ENCODE results near the gene NUDT16L1. TPM values are rescaled to one million over a fixed set of nuclear protein-coding genes. Genes with fewer than 3 reads are reported as not detected.

NUDT16L1 gene
- total and polyA plus RNA-seq, 9 of the 15 experiments (the other 6 are each of a cell fraction or from before 2014, with no cell fraction given), result 1.4 to 37.6 (median 13.7) TPM

DNA sequence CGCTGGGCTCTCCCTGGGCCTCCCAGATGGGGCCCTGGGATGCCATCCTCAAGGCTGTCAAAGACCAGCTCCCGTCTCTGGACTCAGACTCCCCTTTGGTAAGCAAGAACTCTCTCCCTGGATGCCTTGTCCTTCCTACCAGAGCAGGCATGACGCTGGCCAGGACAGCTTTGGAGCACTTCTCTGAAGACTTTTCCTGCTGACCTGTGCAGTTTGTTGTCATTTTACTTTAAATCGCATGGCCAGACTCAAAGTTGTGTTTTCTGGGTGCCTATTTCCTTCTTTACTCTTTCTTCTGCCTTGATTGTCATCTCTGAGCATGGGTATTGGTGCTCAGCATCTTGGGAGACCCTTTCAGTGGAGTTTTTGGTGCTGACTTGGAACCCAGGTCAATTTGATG, 43.2 kb downstream of the NUDT16L1 start:
- ATAC-seq (no peak), FAIRE-seq (no peak), DNase-seq (ENCODE audit: extremely low read depth in 1 of 4, low spot score in 3 of 4) (no peak)
- Histone ChIP-seq H3K4me1 (replicated peaks in 1 of 2; ENCODE audit: control insufficient read depth in 2 of 2, insufficient read depth in 2 of 2, low read length in 2 of 2) (peaks cover 0 to 22% of the 10 kb centered on the region in 2 experiments; a peak in 3 of 5 replicates), H3K27ac (ENCODE audit: extremely low read depth, low read depth, low read length) (no peak overlapping the region), H3K9me3 (replicated peaks; ENCODE audit: control insufficient read depth, insufficient read depth, low read depth, low read length) (no peaks in the 10 kb centered on the region), H3K36me3 (ENCODE audit: control insufficient read depth, insufficient read depth, low read length) (peaks cover 2% of the 10 kb centered on the region; the same call in 1 of the 3 replicates), H2AFZ (ENCODE audit: low read depth, low read length) (no peak overlapping the region), H3K4me2 (ENCODE audit: insufficient read depth, low read length) (no peak overlapping the region), H3K27me3 (ENCODE audit: control insufficient read depth in 2 of 2, insufficient read depth in 2 of 2, low read length in 2 of 2) (no peaks in the 10 kb centered on the region), H3K79me2 (ENCODE audit: control insufficient read depth, insufficient read depth, low read length) (peaks cover 23% of the 10 kb centered on the region), H4K20me1 (replicated peaks; ENCODE audit: control insufficient read depth, insufficient read depth, low read length) (no peaks in the 10 kb centered on the region), H3K9ac (ENCODE audit: insufficient read depth in 1 of 2, low read depth in 2 of 2, low read length in 2 of 2) (peak overlapping the region in 1 of 2 experiments; percentile 36; a peak in 1 of 4 replicates), H3K9me1 (ENCODE audit: control insufficient read depth, insufficient read depth, low read length) (no peaks in the 10 kb centered on the region), H3K4me3 (no peak overlapping the region)
- ChIA-PET CTCF (ENCODE audit: low intra/inter-chr PET ratio) (no interaction called here), POLR2A (interaction anchor here (0.6 to 0.7 kb wide), 2 partner anchors 11 to 19 kb away, joined by 3 to 5 read pairs; no protein-coding TSS in a partner anchor)
- no TSS peak for BruUV-seq (replicated peaks)
- 45% methylated on average over 4 of the region's 4 CpGs for WGBS (ENCODE audit: insufficient coverage, low coverage, missing lambda C conversion rate)
- TF ChIP-seq ZNF695 (CRISPR knock-in tag; IDR thresholded peaks at IDR 0.05) (no peak), C11orf30 (IDR thresholded peaks at IDR 0.05; ENCODE audit: low read depth) (peak; percentile 20; the same call in 1 of the 2 replicates), NFE2 (IDR thresholded peaks at IDR 0.05; ENCODE audit: low read depth) (no peak), ZNF316 (IDR thresholded peaks at IDR 0.05) (peak; percentile 67), SRSF3 (IDR thresholded peaks at IDR 0.05; ENCODE audit: insufficient read depth, low read length) (no peak), PREB (CRISPR knock-in tag; IDR thresholded peaks at IDR 0.05) (no peak)
- TF ChIP-seq, protein P1, sequence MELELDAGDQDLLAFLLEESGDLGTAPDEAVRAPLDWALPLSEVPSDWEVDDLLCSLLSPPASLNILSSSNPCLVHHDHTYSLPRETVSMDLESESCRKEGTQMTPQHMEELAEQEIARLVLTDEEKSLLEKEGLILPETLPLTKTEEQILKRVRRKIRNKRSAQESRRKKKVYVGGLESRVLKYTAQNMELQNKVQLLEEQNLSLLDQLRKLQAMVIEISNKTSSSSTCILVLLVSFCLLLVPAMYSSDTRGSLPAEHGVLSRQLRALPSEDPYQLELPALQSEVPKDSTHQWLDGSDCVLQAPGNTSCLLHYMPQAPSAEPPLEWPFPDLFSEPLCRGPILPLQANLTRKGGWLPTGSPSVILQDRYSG (tag; conservative IDR thresholded peaks at IDR 0.05; ENCODE audit: low read depth), result no peak
- in situ Hi-C loops (cut with MboI) (no loop called here), intact Hi-C loops (cut with micrococcal nuclease) (no loop called here)
